Measurements from ENCODE around the gene PRICKLE4. TPM values are rescaled to one million over a fixed set of nuclear protein-coding genes. Genes with fewer than 3 reads are reported as not detected.

PRICKLE4 gene
- total RNA-seq, 4 donors from 2014 or later: 15.5 to 38.4 (median 23.0) TPM

GRCh38 chr6:41747256-41748101 lies 33.1 kb upstream of the PRICKLE4 start, which contains the start of gene PGC:
TSS of gene PGC (minus strand) at chr6:41747397. CDS start at chr6:41747334, 63 bp downstream.
- DNase-seq (ENCODE audit: low spot score in 2 of 2): no peak
- no peak within 1 kb of the TSS for H3K27ac ChIP-seq
- TF ChIP-seq EP300 (IDR thresholded peaks at IDR 0.05): no peak
- no peak for TF ChIP-seq POLR2A (IDR thresholded peaks at IDR 0.05)
- no peak for TF ChIP-seq CTCF (IDR thresholded peaks at IDR 0.05)
- H3K36me3 ChIP-seq: no peaks in the 10 kb centered on the region
- no peaks in the 10 kb centered on the region for H3K27me3 ChIP-seq
- no peak within 1 kb of the TSS for H3K4me3 ChIP-seq
- WGBS, 2 donors: 79 to 82% methylated on average over 15 of the region's 15 CpGs
- H3K4me1 ChIP-seq: no peaks in the 10 kb centered on the region
- no peaks in the 10 kb centered on the region for H3K9me3 ChIP-seq

- 87 to 90% methylated on average over 6 of the region's 6 CpGs for WGBS, 2 donors
- DNase-seq (ENCODE audit: low spot score in 2 of 2): no peak
- Histone ChIP-seq H3K9me3 (no peaks in the 10 kb centered on the region), H3K4me1 (no peaks in the 10 kb centered on the region), H3K27me3 (no peaks in the 10 kb centered on the region), H3K36me3 (no peaks in the 10 kb centered on the region), H3K27ac (no peak overlapping the region), H3K4me3 (no peak overlapping the region)
- no peak for TF ChIP-seq EP300 (IDR thresholded peaks at IDR 0.05)
- no peak for TF ChIP-seq CTCF (IDR thresholded peaks at IDR 0.05)
- no peak for TF ChIP-seq POLR2A (IDR thresholded peaks at IDR 0.05)
Measured at GRCh38 chr6:41748102-41748477, 32.5 kb upstream of the PRICKLE4 start.

- WGBS, 2 donors: 78 to 92% methylated on average over 2 to 3 of the region's 3 CpGs
- no peaks in the 10 kb centered on the region for H3K36me3 ChIP-seq
- H3K27me3 ChIP-seq: no peaks in the 10 kb centered on the region
- no peak overlapping the region for H3K4me3 ChIP-seq
- no peaks in the 10 kb centered on the region for H3K4me1 ChIP-seq
- TF ChIP-seq EP300 (IDR thresholded peaks at IDR 0.05) (no peak), CTCF (IDR thresholded peaks at IDR 0.05) (no peak), POLR2A (IDR thresholded peaks at IDR 0.05) (no peak)
- H3K9me3 ChIP-seq: no peaks in the 10 kb centered on the region
- DNase-seq (ENCODE audit: low spot score in 2 of 2): no peak
- H3K27ac ChIP-seq: no peak overlapping the region
Measured at GRCh38 chr6:41748542-41748941, 32.0 kb upstream of the PRICKLE4 start.

GRCh38 chr6:41750374-41750773 lies 30.2 kb upstream of the PRICKLE4 start:
- Histone ChIP-seq H3K9me3 (no peaks in the 10 kb centered on the region), H3K4me3 (no peak overlapping the region), H3K36me3 (no peaks in the 10 kb centered on the region), H3K27ac (no peak overlapping the region), H3K27me3 (no peaks in the 10 kb centered on the region), H3K4me1 (no peaks in the 10 kb centered on the region)
- 97 to 99% methylated on average over 3 of the region's 3 CpGs for WGBS, 2 donors
- DNase-seq (ENCODE audit: low spot score in 2 of 2): no peak
- TF ChIP-seq EP300 (IDR thresholded peaks at IDR 0.05): no peak
- no peak for TF ChIP-seq CTCF (IDR thresholded peaks at IDR 0.05)
- no peak for TF ChIP-seq POLR2A (IDR thresholded peaks at IDR 0.05)

GRCh38 chr6:41755895-41756294 lies 24.7 kb upstream of the PRICKLE4 start:
- Histone ChIP-seq H3K4me1 (no peaks in the 10 kb centered on the region), H3K36me3 (no peaks in the 10 kb centered on the region), H3K27me3 (no peaks in the 10 kb centered on the region), H3K27ac (no peak overlapping the region), H3K4me3 (no peak overlapping the region), H3K9me3 (no peaks in the 10 kb centered on the region)
- WGBS, 2 donors: 66 to 87% methylated on average over 4 of the region's 4 CpGs
- TF ChIP-seq EP300 (IDR thresholded peaks at IDR 0.05): no peak
- no peak for TF ChIP-seq POLR2A (IDR thresholded peaks at IDR 0.05)
- no peak for TF ChIP-seq CTCF (IDR thresholded peaks at IDR 0.05)
- DNase-seq (ENCODE audit: low spot score in 2 of 2): no peak

Data from tibial nerve (tissue), 4 donors.